Measurements from ENCODE around the gene SLC6A11.

Gene SLC6A11

DNA sequence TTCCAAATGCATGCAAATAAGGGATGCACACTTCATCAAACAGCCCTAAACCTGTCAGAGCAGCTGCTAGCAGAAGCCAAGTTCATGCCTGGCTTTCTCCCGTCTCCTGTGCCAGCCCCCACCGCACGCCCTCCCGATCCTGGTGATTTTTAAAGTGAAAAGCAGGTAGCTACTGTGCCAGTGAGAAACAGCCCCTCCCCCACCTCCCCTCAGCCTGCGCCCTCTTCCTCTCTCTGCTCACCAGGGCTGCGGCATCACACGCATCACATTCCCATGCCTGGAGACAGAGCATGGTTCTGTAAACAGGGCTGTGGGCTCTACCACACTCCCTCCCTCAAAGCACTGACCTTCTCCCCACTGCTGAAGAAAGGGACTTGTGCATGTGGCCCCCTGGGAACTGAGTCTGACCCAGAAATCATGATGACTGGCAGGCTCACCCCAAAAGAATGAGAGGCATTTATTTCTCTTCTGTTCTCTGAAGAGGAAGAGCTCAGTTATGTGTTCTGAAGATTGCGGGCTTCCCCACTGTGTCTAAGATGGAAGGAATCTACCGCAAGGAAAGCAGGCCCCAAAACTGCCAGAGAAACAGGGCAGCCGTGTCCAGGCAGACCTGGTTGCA, 162.0 kb downstream of the SLC6A11 start:
- H3K36me3 Mint-ChIP-seq (ENCODE audit: insufficient read depth) = no peaks in the 10 kb centered on the region
- no peak for ATAC-seq (replicated peaks; ENCODE audit: extremely low read depth, poor library complexity, severe bottlenecking)
- H3K27me3 Mint-ChIP-seq = peaks cover 46% of the 10 kb centered on the region
- H3K27ac Mint-ChIP-seq (ENCODE audit: low read depth) = no peak overlapping the region
- H3K9me3 Mint-ChIP-seq = no peaks in the 10 kb centered on the region
- no peaks in the 10 kb centered on the region for H3K4me1 Mint-ChIP-seq
- no peak overlapping the region for H3K4me3 Mint-ChIP-seq
- DNase-seq (ENCODE audit: low spot score in 2 of 2) = no peak

DNA sequence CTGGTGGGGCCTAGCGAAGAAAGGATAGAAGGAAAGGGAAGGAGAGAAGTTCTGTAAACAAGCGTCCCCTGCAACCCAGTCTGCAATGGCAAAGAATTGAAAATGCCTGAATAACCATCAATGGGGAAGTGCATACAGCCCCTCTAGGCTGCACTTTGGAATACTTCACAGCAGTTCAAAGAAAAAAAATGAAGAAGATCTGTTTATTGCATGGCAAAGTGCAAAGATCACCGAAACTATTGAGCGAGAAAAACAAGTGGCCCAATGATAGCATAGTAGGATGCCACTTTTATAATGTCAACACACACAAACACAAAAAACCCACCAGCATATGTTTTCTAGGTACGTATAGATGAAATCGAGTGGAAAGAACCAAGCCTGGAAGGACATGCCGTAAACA, 162.9 kb downstream of the SLC6A11 start:
- no peaks in the 10 kb centered on the region for H3K4me1 Mint-ChIP-seq
- no peak for DNase-seq (ENCODE audit: low spot score in 2 of 2)
- no peak overlapping the region for H3K27ac Mint-ChIP-seq (ENCODE audit: low read depth)
- peaks cover 36% of the 10 kb centered on the region for H3K27me3 Mint-ChIP-seq
- no peaks in the 10 kb centered on the region for H3K9me3 Mint-ChIP-seq
- H3K36me3 Mint-ChIP-seq (ENCODE audit: insufficient read depth) = no peaks in the 10 kb centered on the region
- no peak for ATAC-seq (replicated peaks; ENCODE audit: extremely low read depth, poor library complexity, severe bottlenecking)
- H3K4me3 Mint-ChIP-seq = no peak overlapping the region

DNA sequence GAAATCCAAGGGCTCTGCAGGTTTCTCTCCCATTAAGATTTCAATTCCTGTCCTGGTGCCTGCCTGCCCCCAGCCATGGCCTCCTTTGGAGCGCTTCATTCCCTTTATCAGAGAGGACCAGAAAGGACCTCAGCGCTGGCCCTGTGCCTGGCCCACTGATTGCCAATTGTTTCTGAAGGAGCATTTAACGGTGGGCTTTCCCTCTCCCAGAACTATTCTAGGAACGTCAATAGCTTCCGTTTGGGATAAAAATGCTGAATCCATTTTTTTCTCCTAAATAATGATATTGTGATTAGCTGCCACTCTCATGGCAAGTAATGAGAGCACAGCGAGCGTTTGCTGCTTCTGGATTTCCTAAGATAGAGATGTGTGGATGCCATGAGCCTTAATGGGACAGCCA, 164.3 kb downstream of the SLC6A11 start:
- H3K4me3 Mint-ChIP-seq = no peak overlapping the region
- no peaks in the 10 kb centered on the region for H3K4me1 Mint-ChIP-seq

DNA sequence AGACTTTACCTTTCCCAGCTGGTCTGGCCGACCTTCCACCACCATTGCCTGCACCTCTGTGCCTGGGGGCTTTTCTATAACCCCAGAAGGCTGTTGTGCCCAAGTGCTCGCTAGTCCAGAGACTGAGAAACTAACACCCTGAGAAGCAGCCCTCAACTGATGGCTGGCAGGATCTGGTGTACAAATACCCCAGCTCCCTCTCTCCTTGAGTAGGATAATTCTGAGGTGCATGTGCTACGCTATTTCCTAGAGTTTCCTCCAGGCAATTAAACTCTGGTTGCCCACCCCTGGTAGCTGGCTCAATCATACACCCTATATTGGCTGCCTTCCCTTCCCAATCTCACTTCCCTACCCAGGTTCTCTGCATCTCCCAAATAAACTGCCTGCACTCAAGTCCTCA, 165.0 kb downstream of the SLC6A11 start:
- no peak for ATAC-seq (replicated peaks; ENCODE audit: extremely low read depth, poor library complexity, severe bottlenecking)

More for the DNA sequence above, 164.3 kb downstream of the SLC6A11 start:
- no peak for ATAC-seq (replicated peaks; ENCODE audit: extremely low read depth, poor library complexity, severe bottlenecking)
- H3K36me3 Mint-ChIP-seq (ENCODE audit: insufficient read depth) = no peaks in the 10 kb centered on the region
- DNase-seq (ENCODE audit: low spot score in 2 of 2) = no peak
- no peaks in the 10 kb centered on the region for H3K9me3 Mint-ChIP-seq
- H3K27me3 Mint-ChIP-seq = peaks cover 26% of the 10 kb centered on the region
- no peak overlapping the region for H3K27ac Mint-ChIP-seq (ENCODE audit: low read depth)

DNA sequence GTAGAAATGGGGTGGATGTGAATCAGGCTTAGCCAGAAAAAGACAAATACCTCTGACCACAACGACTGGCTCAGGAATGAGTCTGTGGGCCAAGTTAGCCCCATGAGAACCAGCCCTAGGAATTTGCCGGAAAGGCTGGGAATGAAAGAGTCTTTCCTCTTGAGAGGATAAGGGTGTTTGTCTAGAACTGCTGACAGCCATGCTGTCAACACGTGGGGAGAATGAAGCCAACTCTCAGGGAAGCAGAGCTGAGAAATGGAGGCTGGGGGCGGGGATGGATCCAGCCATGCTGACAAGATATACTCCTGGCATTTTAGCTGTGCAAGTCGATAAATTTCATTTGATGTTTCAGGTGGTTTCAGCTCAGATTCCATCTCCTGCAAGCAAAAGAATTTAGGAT, 165.9 kb downstream of the SLC6A11 start:
- H3K4me1 Mint-ChIP-seq = no peaks in the 10 kb centered on the region
- no peak overlapping the region for H3K27ac Mint-ChIP-seq (ENCODE audit: low read depth)
- DNase-seq (ENCODE audit: low spot score in 2 of 2) (no peak), ATAC-seq (replicated peaks; ENCODE audit: extremely low read depth, poor library complexity, severe bottlenecking) (no peak)
- H3K36me3 Mint-ChIP-seq (ENCODE audit: insufficient read depth) = no peaks in the 10 kb centered on the region
- H3K9me3 Mint-ChIP-seq = no peaks in the 10 kb centered on the region
- H3K4me3 Mint-ChIP-seq = no peak overlapping the region
- H3K27me3 Mint-ChIP-seq = peaks cover 26% of the 10 kb centered on the region

More for the DNA sequence above, 165.0 kb downstream of the SLC6A11 start:
- no peaks in the 10 kb centered on the region for H3K4me1 Mint-ChIP-seq
- DNase-seq (ENCODE audit: low spot score in 2 of 2) = no peak
- peaks cover 26% of the 10 kb centered on the region for H3K27me3 Mint-ChIP-seq
- H3K36me3 Mint-ChIP-seq (ENCODE audit: insufficient read depth) = no peaks in the 10 kb centered on the region
- H3K27ac Mint-ChIP-seq (ENCODE audit: low read depth) = no peak overlapping the region
- H3K4me3 Mint-ChIP-seq = no peak overlapping the region
- no peaks in the 10 kb centered on the region for H3K9me3 Mint-ChIP-seq

DNA sequence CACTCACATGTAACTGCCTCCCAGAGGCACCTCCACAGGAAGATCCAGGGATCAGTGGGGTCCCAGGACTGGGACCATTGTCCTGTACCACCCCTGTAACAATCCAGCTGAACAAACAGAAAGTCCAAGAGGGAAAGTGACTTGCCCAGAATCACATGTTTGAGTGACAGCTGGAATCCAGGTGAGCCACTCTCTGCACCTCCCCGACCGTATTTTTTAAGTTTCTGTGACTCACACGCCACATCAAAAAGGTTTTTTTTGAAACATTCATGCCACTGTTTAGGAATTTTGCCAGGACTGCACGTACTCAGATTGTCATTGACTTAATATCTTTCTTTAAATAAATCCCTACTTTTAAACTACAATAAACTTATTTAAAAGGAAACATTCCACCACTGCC, 166.8 kb downstream of the SLC6A11 start:
- no peak overlapping the region for H3K4me3 Mint-ChIP-seq
- ATAC-seq (replicated peaks; ENCODE audit: extremely low read depth, poor library complexity, severe bottlenecking) = no peak
- H3K4me1 Mint-ChIP-seq = no peaks in the 10 kb centered on the region
- no peaks in the 10 kb centered on the region for H3K36me3 Mint-ChIP-seq (ENCODE audit: insufficient read depth)
- DNase-seq (ENCODE audit: low spot score in 2 of 2) = no peak
- H3K9me3 Mint-ChIP-seq = no peaks in the 10 kb centered on the region
- peaks cover 26% of the 10 kb centered on the region for H3K27me3 Mint-ChIP-seq
- no peak overlapping the region for H3K27ac Mint-ChIP-seq (ENCODE audit: low read depth)

DNA sequence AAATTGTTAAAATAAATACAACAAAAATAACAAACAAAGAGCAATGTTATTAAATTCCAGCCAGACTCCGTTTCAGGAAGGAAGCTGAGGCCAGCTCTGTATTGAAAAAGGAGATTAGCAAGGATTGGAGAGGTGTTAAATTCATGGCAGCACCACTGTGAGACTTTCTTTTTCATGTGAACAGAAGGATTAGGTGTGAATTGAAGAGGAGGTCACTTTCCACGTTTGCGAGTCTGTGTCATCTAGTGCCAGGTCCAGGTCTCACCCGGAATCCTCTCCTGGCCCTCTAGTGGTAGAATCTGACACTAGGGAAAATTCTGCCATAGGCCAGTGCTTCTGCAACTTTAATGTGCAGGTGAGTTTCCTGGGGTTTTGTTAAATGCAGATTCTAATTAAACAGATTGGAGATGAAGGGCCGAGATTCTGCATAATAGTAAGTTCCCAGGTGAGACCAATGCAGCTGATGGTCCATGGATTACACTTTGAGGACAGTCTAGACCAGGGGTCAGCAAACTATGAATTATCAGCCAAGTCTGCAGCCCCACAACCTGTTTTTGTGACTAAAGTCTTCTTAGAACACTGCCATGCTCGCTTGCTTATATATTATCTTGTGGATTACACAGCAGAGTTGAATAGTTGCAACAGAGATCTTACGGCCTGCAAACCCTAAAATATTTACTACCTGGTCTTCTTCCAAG, 167.3 kb downstream of the SLC6A11 start:
- no peak for DNase-seq (ENCODE audit: low spot score in 2 of 2)
- no peak for ATAC-seq (replicated peaks; ENCODE audit: extremely low read depth, poor library complexity, severe bottlenecking)
- Mint-ChIP-seq H3K36me3 (ENCODE audit: insufficient read depth) (no peaks in the 10 kb centered on the region), H3K27ac (ENCODE audit: low read depth) (no peak overlapping the region), H3K4me1 (no peaks in the 10 kb centered on the region), H3K9me3 (no peaks in the 10 kb centered on the region), H3K27me3 (peaks cover 22% of the 10 kb centered on the region), H3K4me3 (no peak overlapping the region)

DNA sequence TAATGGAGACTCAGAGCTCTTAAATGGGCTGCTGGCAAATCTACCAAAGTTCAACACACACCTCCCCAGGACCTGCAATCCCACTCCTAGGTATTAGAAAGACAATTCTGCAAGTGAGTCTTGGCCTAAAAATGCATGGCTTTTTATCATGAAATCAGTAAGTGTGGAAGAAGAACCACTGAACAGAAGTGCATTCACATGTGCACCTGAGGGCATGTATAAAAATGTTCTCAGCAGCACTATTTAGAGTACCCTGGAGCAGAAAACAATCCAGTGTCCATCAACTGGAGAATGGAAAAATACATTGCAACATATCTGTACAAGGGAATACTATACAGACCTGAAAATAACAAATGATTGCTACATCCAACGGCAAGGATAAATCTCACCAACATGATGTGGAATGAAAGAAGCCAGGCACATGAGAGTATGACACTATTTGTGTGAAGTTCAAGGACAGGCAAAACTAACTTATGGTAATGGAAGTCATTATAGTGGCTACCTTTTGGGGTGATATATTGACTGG, 168.4 kb downstream of the SLC6A11 start:
- Mint-ChIP-seq H3K27ac (ENCODE audit: low read depth) (no peak overlapping the region), H3K4me3 (no peak overlapping the region), H3K27me3 (peaks cover 26% of the 10 kb centered on the region), H3K36me3 (ENCODE audit: insufficient read depth) (no peaks in the 10 kb centered on the region), H3K9me3 (no peaks in the 10 kb centered on the region), H3K4me1 (no peaks in the 10 kb centered on the region)
- no peak for ATAC-seq (replicated peaks; ENCODE audit: extremely low read depth, poor library complexity, severe bottlenecking)
- no peak for DNase-seq (ENCODE audit: low spot score in 2 of 2)

DNA sequence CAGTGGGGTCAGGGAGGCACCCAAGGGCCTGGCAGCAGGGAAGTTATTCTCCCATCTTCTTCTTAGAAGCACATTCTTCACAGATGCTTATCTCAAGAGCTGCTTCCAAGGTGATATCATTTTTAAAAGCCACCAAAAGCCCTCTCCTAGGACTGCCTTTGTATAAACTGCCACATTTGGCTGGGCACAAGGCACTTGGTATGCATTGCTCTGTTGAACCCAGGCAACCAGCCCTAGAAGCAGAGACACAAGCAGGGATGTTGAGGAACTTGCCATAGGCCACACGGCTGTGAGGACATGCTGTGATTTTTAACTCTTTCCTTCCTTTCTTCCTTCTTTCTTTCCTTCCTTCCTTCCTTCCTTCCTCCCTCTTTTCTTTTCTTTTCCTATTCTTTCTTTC, 169.2 kb downstream of the SLC6A11 start:
- DNase-seq (ENCODE audit: low spot score in 2 of 2) (no peak), ATAC-seq (replicated peaks; ENCODE audit: extremely low read depth, poor library complexity, severe bottlenecking) (no peak)
- H3K4me1 Mint-ChIP-seq = no peaks in the 10 kb centered on the region
- H3K9me3 Mint-ChIP-seq = no peaks in the 10 kb centered on the region
- H3K36me3 Mint-ChIP-seq (ENCODE audit: insufficient read depth) = no peaks in the 10 kb centered on the region
- H3K27me3 Mint-ChIP-seq = peaks cover 26% of the 10 kb centered on the region
- no peak overlapping the region for H3K4me3 Mint-ChIP-seq
- H3K27ac Mint-ChIP-seq (ENCODE audit: low read depth) = no peak overlapping the region

DNA sequence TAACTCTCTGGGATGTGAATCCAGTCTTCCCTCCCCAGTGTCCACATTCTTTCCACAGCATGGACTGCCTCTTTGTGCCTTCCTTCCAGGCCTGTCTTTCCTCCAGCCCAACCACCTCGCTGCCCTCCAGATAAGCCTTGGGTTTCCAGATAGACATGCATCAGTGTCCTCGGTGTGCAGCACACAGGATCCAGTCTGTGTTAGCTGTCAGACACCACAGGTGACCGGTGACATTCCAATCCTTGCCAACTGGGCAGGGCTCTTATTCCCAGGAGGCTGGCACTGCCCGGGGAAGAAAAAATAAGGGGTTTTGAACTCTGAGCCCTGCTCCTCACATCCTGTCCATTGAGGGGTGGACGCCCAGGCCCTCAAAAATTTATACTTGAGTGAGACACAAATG, 170.6 kb downstream of the SLC6A11 start:
- Mint-ChIP-seq H3K4me1 (no peaks in the 10 kb centered on the region), H3K4me3 (no peak overlapping the region), H3K36me3 (ENCODE audit: insufficient read depth) (no peaks in the 10 kb centered on the region), H3K9me3 (no peaks in the 10 kb centered on the region), H3K27ac (ENCODE audit: low read depth) (no peak overlapping the region), H3K27me3 (peaks cover 31% of the 10 kb centered on the region)
- DNase-seq (ENCODE audit: low spot score in 2 of 2) (no peak), ATAC-seq (replicated peaks; ENCODE audit: extremely low read depth, poor library complexity, severe bottlenecking) (no peak)

DNA sequence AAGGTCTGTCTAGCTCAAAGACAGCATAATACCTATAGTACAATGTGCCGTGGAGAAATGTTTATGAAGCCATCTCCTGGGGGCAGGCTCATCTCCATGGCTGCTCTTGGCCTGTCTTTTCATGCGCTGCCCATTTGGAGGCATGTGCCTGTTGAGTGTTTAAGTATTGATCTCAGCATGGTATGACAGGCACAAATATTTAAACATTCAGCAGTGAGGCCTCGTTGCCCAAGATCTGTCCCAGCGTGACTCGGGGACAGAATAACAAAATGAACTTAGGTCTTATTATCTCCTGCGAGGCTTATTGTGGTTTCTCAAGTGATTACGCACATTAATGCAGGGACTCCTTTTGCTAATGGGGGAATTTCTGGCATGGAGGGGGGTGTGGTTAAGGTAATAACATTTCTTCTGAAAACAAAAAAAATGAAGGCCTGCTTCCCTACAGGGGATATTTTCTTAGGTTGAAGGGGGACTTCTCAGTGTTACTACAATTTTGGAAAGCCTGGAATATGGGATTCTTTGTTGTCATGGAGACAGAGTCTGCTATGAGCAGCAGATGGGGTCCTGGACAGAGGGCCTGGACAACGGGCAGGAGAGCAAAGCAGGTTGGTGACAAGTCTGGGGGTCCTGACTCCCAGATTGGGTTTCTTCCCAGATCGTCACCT, 172.1 kb downstream of the SLC6A11 start:
- Mint-ChIP-seq H3K36me3 (ENCODE audit: insufficient read depth) (no peaks in the 10 kb centered on the region), H3K27ac (ENCODE audit: low read depth) (no peak overlapping the region), H3K9me3 (no peaks in the 10 kb centered on the region), H3K4me3 (no peak overlapping the region), H3K4me1 (peaks cover 6% of the 10 kb centered on the region), H3K27me3 (peaks cover 42% of the 10 kb centered on the region)
- ATAC-seq (replicated peaks; ENCODE audit: extremely low read depth, poor library complexity, severe bottlenecking) = no peak
- DNase-seq (ENCODE audit: low spot score in 2 of 2) = no peak

DNA sequence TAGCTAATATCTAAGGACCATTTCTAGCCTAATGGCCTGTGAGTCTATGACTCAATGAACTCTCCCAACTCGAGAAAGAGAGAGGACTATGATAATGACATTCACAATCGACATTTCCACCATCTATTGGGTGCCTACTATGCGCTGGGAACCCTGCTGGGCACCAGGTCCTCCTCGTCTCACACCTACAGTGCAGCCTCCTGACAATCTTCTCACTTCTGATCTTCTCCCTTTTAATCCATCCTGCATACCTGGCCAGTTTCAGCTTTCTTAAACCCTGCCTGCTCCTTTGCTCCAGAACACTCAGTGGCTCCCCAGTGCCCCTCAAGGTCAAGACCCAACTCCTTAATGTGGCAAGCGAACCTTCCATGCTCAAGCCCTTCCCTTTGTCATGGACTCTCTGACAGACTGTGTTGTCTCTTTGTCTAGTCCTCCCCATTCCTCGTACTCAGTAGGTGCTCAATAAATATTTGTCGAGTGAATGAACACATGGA, 173.0 kb downstream of the SLC6A11 start:
- H3K4me3 Mint-ChIP-seq = no peak overlapping the region
- H3K9me3 Mint-ChIP-seq = no peaks in the 10 kb centered on the region
- ATAC-seq (replicated peaks; ENCODE audit: extremely low read depth, poor library complexity, severe bottlenecking) (no peak), DNase-seq (ENCODE audit: low spot score in 2 of 2) (no peak)
- no peaks in the 10 kb centered on the region for H3K36me3 Mint-ChIP-seq (ENCODE audit: insufficient read depth)
- peaks cover 6% of the 10 kb centered on the region for H3K4me1 Mint-ChIP-seq
- peaks cover 51% of the 10 kb centered on the region for H3K27me3 Mint-ChIP-seq
- H3K27ac Mint-ChIP-seq (ENCODE audit: low read depth) = no peak overlapping the region
